Measurements from ENCODE around the gene RAPGEF5.

RAPGEF5 gene

DNA sequence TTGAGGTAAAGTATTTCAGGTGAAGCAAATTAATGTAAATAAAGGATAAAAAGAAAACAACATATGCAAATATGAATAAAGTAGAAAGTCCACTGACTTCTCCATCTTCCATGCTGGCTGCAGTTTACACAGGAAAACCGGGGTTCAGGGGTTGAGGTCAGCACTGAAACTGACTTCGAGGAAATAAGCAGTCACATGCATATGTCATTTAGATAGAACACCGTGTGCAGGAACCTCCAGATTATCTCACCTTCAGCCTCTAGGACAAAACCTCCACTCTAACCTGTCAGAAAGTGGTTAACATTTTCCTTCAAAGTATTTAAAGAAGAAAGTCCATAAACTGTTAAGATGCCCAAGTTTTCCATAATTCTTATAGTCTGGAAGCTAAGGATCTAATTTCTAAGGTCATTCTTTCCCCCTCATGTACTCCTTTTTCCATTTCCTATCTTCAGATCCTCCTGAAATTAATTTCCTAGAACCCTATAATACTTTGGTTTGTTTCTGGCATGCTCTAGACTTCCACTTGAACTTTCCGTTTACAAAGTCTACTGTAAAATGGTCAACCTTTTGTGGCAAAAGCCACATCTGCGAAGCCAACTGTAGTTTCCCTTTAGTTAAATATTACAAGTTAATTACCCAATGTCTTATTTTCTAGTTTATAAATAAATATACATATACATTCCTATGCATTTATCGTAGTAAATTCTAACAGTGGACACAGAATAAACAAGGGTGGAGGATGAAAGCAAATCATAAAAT, 173.3 kb downstream of the RAPGEF5 start:
- DNase-seq: no peak

DNA sequence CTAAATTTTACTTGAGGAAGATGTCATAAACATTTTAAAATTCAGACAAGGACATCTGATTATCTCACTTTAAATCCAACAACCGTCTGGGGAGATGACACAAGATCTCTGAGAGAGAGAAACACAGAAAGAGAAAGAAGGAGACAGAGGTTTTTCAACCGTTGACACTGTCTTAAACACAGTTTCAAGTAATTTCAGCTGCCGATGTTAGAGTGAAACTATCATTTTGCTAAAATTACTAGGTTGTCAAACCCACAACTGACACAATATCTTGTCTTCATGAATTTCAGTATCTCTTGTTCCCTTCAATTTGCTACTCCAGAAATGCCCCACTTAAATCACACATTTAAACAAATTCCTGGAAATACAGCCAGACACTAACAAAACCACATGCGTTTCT, 174.8 kb downstream of the RAPGEF5 start:
- no peak for DNase-seq

DNA sequence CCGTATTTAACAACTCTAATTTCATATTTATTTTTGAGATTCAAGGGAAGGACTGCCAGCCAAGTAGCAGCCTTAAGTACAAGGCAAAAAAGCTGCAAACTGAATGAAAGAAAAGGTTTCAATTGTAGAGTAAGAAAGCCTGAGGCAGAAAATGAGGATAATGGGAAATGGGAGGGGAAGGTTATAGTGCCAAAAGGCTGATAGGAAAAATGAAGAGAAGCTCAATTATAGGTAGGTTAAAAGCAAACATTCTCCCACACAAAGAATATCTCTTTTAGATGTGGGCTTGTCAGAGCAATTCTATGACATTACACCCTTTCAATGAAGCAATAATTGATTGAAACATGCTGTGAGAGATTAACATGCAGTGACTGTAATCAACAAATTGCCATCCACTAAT, 175.3 kb downstream of the RAPGEF5 start:
- DNase-seq: no peak

DNA sequence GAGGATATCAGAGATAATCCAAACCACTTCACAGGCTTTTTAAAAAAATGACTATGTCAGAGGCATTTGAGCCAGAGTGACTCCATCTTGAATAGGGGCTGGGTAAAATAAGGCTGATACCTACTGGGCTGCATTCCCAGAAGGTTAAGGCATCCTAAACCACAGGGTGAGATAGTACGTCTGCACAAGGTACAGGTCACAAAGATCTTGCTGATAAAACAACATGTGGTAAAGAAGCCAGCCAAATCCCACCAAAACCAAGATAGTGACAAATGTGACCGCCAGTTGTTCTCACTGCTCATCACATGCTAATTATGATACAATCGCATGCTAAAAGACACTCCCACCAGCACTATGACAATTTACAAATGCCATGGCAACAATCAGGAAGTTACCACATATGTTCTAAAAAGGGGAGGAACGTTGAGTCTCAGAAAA, 177.5 kb downstream of the RAPGEF5 start:
- no peak for DNase-seq

DNA sequence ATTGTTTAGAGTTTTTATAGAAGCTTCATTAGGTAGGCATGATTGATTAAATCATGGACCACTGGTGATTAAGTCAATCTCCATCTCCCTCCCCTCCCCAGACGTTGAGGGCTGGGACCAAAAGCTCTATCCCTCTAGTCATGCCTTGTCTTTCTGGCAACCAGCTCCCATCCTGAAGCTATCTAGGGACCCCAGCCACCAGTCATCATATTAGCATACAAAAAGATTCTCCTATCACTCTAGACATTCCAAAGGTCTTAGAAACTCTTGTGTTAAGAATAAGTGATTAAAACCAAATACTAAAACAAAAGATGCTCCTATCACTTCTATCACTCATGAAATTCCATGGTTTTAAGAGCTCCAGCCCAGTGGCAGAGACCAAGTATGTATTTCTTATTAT, 178.2 kb downstream of the RAPGEF5 start:
- no peak for DNase-seq

DNA sequence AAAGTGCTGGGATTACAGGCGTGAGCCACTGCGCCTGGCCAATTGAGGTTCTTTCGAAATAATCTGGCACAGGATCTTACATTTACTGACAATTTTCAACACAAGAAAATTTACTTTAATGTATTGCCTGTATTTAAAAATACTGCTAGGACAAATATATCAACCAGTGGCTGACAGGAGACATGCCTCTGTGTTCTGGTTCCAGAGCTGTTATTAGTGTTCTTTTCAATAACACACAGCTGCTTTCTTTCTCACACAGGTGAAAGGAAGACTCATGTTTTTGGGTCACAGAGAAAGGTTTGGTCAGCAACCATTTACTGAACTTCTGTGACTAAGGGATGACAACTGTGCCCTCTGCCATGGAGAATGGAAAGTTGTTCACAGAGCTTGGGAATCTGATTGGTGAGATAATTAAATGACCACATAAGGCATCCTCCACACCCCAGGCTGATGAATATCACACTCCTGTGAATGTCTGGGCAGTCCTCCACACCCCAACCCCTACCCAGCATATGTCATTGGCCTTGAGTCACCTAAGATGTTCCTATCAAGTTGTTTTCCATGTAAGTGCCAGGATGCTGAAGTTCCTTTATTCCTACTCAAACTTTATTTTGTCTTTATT, 180.1 kb downstream of the RAPGEF5 start:
- no peak for DNase-seq

DNA sequence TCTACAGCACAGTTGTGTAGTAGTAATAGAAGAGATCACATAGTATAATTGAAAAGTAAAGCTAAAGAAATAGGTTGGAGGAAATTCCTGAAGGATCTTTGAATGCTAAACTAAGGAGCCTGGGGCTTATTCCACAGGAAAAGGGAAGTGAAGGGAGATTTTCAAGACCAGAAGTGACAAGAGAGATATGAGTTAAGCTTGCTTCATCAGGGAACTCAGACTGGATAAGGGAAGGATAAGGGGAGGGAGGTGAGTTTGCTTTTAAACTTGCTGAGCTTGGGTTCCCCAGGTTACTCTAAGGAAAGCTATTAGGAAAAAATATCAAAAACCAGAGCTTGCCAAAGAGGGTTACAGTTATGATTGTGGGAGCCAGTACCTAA, 182.4 kb downstream of the RAPGEF5 start:
- no peak for DNase-seq

DNA sequence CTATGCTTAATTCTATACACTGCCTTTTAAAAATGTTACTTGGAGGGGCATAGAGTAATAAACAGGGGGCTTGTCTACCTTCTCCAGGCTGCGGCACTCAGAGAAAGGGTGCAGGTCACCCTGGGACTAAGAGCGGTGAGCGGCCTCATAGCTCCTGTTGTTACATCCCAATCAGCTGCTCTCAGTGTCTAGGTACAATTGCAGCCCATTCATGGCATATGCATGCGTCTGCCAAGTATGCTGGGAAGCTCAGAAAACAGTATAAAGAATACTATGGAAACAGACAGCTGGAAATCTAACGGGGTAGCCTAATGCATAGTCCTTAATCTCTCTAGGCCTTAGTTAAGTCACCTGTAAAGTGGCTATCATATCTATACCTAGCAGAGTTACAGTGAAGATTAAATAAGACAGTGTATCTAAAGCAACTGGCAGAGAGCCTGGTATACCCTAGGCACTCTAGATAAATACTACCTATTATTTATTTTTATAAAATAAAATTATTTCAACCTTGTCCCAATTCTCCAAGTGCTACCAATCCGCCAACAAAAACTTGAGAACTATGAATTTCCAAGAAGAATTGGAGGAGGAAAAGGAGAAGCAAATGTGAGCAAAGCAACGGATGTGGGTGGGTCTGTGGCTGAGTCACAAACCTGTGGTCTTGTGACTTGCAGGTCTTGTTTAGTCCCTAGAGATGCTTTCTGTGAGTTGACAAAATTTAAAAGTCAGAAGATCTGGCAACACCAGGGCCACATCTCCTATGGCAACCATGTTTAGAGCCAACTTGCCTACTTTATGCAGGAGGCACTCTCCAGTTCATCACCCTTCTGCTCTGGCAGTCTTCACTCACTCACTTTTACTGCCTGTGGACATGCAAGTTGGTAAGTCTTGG, 183.0 kb downstream of the RAPGEF5 start:
- DNase-seq: no peak

DNA sequence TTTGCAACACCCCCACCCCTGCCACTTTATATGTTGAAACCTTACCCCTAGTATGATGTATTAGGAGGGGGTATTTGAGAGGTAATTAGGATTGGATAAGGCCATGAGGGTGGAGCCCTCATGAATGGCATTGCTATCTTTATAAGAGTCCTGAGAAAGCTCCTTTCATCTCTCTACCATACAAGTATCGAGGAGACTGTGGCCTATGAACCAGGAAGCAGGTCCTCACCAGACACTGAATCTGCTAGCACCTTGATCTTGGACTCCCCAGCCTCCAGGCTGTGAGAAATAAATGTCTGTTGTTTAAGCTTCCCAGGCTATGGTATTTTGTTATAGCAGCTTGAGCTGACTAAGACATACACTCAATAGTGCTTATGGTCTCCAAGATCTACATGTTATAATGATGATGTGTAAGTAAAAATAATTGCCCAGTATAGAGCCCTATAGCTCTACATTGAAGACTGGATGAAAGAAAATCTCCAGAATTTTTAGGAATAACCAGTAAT, 188.8 kb downstream of the RAPGEF5 start:
- no peak for DNase-seq

DNA sequence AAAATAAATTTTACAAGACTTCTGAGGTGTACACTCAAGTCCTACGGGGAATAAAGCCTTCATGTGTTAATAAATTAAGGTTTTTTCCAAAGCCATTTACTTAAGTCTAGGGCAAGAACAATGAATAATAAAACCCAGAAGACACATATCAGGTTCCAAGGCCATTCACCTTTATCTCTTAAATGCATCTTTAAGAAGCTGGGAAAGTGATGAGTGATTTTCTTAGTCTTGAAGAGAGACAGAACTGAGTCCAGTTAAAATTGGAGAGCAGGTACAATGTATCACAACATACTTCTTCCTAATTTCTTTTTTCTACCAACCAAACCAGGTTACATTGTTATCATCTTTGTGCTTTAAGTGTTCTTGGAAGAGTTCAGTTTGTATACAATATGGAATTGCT, 189.5 kb downstream of the RAPGEF5 start:
- no peak for DNase-seq

DNA sequence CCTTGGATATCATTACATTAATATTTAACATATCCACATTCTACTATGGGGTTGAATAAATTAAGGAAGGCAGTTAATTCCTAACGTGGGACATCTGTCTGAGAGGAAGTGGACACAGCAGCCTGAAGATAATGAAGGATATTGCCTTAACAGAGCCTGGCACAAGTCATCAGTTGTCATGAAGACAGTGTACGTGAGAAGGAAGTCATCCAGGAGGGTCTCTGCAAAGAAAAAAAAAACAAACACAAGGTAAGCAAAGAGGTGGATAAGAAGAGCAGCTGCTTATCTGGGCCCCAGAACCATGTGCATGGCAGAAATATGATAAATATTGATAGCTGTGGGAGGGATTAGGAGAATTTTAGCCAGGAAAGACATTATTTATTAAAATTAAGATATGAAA, 190.0 kb downstream of the RAPGEF5 start:
- DNase-seq: no peak

DNA sequence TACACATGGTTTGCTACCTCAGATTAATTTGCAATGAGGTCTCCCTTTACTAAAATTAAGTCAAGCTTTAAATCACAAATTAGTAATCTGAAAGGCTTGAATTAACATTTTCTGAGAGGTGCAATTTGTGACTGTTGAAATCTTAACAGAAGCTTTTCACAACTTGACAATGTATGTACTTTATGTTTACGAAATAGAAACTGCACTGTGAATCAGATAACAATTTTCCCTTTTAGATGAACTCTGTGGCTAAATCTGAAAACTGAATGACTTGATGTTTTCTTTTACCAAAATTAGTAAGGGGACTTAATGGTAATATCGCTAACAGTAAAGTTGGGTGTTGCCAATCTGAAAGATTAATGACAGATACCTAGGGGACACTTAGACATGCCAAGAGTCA, 197.6 kb downstream of the RAPGEF5 start:
- DNase-seq: no peak

DNA sequence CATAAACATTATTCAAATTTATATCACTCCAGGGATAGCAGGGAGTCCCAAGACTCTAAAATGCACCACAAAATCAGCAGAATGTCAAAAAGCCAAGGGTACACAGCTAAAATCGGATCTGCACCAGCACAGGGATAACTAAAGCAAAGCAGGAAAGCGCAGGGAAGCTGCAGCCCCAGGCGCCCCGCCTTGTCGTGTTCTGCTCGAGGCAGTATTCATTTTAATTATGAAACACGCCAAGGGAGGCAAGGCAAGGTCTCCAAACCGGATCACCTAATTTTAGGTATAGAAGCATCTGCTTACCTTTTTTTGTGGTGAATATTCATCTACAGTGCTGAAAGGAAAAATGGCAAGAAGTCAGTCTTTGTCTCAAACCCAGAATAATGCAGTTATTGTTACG, 199.4 kb downstream of the RAPGEF5 start:
- no peak for DNase-seq

DNA sequence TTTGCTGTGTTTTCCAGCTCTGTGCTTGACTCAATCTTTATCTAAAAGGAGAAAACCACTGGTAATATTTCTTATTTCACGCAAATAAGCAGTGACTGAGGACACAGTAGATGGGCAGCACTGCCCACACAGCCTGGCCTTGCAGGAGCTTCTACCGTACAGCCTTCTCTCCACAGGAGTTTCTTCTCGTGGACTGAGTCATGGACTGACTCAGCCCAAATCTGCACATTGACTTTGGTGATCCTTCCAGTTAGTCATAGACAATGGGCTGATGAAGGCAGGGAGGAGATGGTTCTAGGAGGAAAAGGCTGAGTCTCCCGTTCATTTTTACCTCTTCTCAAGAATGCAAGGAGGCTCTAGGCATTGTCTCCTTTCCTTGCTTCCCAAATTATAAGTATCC, 200.7 kb downstream of the RAPGEF5 start:
- no peak for DNase-seq

DNA sequence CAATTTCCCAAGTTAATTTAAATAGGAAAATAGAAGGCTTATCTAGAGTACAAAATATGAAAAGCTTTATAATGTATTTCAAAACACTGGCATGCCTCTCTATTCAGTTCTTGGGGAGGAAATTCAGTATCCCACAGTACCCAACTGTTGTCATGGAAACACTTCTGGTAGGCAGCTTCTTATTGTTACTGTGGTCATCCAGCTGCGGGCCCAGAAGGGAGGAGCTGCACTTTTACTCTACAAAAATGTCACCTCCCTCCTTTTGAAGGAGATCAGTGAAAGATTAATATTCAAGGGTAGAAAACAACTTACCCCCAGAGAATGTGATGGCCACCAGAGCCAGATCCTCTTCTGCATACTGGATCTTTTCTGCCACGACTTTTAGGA, 202.8 kb downstream of the RAPGEF5 start:
- no peak for DNase-seq

DNA sequence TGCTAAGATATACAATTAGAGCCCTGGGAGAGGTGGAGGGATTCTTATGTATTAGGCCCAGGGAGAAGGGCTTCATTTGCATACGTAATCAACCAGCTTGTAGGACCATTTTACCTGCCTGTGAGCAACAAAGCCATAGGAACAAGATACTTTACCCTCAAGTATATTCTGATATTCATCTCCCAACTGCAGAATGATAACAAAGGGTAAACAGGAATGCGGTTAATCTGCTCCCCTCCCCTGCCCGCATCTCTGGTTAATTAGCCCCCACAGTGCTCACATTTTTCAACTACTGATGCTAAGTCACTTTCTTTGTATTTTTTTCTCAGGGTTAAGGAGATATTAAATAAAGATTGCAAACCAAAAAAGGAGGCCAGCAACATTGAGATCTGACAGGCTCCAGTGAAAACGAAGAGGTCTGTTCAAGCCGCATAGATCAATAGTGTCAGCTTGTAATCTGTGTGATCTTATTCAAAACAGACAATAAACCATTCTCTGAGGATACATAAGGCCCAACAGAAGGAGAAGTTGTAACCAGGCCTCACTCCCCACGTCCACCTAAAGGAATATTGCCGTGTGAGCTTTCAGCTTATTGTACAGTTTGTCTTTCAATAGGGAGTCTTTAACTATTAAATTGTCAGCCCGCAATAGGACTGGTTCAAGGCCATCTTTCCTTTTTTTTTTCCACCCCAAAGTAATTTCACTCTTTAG, 203.4 kb downstream of the RAPGEF5 start:
- DNase-seq: no peak

DNA sequence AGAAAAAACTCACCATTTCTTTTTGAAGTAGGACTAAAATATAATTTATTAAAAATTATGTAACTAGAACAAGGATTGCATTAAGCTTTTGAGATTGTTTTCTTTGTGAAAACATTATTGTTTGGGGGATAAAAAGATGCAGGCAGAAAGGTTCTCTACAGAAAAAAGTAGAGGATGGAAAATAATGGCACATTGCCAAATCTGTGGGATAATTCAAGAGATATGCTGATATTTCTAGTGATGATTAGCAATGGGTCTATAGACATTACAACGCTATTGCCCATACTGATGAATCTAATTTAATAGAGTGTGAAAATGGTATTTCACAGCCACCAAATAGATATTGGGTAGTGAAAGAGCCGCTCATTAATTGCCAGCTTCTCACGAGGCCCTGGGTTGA, 204.3 kb downstream of the RAPGEF5 start:
- no peak for DNase-seq

DNA sequence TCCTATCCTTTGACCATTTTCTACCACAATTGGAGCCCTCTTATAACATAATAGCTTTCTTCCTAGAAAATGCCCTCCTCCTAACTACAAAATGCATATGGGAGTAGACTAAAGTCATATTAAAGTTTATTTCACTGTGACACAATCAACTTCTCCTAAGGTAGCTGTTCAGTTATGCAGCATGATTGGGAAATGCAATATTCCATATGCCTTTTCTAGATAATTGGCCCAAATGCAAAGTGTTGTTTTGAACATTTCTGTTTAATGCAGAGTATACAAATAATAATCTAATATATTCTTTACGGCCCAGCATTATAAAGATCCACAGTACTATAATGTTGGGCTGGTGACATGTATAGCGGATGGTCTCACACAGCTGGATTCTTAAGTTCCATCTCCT, 205.1 kb downstream of the RAPGEF5 start:
- no peak for DNase-seq

DNA sequence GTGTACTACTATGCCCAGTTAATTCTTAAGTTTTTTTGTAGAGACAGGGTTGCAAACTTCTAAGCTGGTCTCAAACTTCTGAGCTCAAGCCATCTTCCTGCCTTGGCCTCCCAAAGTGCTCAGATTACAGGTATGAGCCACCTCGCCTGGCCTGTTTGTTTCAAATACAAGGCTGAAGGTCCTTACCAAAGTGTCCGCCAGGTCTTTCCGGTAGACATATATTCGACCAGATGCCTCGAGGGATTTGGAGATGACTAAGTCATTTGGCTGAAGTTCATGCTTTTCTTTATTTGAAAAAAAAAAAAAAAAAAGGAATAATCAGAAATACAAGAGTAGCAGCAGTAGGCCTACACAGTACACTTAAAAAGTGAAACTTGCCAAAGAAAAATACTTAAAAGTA, 206.7 kb downstream of the RAPGEF5 start:
- DNase-seq: no peak

DNA sequence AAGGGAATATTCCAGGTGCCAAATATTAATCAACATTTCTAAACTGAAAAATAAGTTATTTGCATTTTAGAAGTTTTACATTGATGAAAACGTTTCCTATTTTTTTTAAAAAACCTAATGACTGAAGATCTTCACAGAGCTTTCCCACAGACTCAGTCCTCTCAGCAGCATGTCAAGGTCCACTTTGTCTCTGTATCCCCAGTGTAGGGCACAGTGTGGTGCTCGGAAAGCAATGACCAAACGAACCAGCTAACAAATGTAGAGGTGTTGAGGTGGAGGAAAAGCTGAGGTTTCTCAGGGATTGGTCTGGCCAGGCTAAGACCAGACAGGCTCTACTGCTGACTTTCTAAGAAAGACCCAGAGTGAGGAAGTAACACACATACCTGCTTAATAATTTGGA, 209.1 kb downstream of the RAPGEF5 start:
- DNase-seq: no peak

DNA sequence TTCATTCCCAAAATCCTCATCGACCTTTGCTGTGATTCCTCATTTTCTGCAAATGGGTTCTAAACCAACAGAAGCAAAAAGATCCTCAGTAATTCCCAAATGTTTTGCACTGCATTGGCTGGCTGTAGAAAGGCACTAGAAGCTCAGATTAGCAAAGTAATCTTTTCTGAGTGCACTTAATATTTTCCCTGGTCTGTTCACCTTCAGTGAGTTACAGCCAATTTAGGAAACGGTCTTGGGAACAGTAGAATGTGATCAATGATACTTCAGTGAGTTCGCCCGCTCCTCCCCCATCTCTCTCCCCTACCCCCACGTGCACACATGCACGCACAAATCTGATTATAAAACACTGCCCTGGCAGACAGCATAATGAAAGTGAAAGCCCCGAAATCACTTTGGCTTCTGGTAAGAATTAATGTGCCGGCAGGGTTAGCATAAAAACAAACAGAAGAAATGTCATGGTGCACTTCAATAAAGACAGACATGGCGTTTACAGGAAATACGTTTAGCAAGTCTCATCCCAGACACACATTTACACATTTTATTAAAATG, 209.9 kb downstream of the RAPGEF5 start:
- no peak for DNase-seq

DNA sequence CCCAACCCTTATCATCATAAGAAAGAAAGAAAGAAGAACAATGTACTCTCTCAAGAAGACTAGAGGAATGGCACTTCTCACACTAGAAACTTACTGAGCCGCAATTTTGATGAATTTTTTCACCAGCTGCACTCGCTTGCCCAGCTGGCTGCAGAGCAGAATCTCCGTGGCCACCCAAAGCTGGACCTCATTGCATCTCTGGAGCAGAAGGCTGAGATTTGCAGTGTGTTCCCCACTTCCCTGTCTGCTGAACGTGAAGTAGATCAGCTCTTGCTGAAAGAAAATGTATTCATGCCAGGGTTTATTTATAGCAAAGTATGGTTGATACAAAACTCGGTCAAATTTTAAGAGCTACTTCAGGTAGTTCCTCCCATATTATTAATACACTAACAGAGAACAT, 212.0 kb downstream of the RAPGEF5 start:
- no peak for DNase-seq

DNA sequence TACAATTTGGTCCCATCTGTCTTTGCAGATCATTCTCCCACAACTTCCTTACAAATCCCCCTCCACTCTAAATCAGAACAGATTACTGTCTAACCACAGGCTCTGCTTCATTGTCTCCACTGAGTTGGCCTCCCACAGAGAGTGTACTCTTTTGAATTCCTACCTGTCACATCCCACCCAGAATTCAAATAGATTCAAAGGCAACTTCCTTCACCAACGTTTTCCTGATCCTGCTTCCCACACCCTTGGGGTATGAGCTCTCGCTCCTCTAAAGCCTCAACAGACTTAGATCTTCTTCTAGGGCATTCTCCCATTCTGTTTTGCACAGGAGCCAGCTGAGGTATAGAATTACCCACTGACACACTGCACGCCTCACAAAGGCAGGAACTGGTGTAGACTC, 213.5 kb downstream of the RAPGEF5 start:
- DNase-seq: no peak

All from T-helper 9 cell (primary cell).